SK-N-SH treated with all-trans-retinoic acid at 6 μM for 48 hours (cell line): ENCODE results near the gene FAM120A.

ENCODE experiments used
- ATAC-seq: fragments of 200-7000 bp; cut with Tn5 transposase; 3 replicates; pipeline ENCODE4 v1.9.1; 2020; ENCODE audit warnings: mild to moderate bottlenecking, moderate library complexity
- BACH2 ChIP-seq: fragments of 250-450 bp; sonication (Bioruptor Pico); IDR thresholded peaks from 2 replicates; pipeline ENCODE4 v1.9.0; 2021; ENCODE audit warnings: mild to moderate bottlenecking, borderline replicate concordance
- ESRRG ChIP-seq: fragments of 250-450 bp; sonication (Bioruptor Pico); IDR thresholded peaks from 2 replicates; pipeline ENCODE4 v1.6.1; 2021; ENCODE audit warnings: mild to moderate bottlenecking
- GLIS3 ChIP-seq: fragments of 250-450 bp; sonication (Bioruptor Pico); IDR thresholded peaks from 2 replicates; pipeline ENCODE4 v1.5.0; 2020; ENCODE audit warnings: mild to moderate bottlenecking, moderate library complexity
- OSR1 ChIP-seq: fragments of 250-450 bp; sonication (Bioruptor Pico); IDR thresholded peaks from 2 replicates; pipeline ENCODE4 v1.8.0; 2022; ENCODE audit warnings: moderate library complexity, mild to moderate bottlenecking, inconsistent platforms
- PPARA ChIP-seq: fragments of 250-450 bp; sonication (Bioruptor Pico); IDR thresholded peaks from 2 replicates; pipeline ENCODE4 v1.5.0; 2020; ENCODE audit warnings: mild to moderate bottlenecking, borderline replicate concordance
- SNAI2 ChIP-seq: fragments of 250-450 bp; sonication (Bioruptor Pico); IDR thresholded peaks from 2 replicates; pipeline ENCODE4 v1.5.0; 2020; ENCODE audit warnings: mild to moderate bottlenecking, moderate library complexity
- TCF4 ChIP-seq: fragments of 250-450 bp; sonication (Bioruptor Pico); IDR thresholded peaks from 2 replicates; pipeline ENCODE4 v1.8.0; 2021; ENCODE audit warnings: mild to moderate bottlenecking, moderate library complexity, borderline replicate concordance
- ZC3H10 ChIP-seq: fragments of 250-450 bp; sonication (Bioruptor Pico); IDR thresholded peaks from 2 replicates; pipeline ENCODE4 v1.5.1; 2021; ENCODE audit warnings: mild to moderate bottlenecking, moderate library complexity
- ZFP3 ChIP-seq: fragments of 250-450 bp; sonication (Bioruptor Pico); IDR thresholded peaks from 2 replicates; pipeline ENCODE4 v1.5.0; 2020; ENCODE audit warnings: mild to moderate bottlenecking, moderate library complexity
- ZFP30 ChIP-seq: fragments of 450-650 bp; formaldehyde crosslinking; IDR thresholded peaks from 2 replicates; pipeline ENCODE4 v1.5.0; 2022; ENCODE audit warnings: mild to moderate bottlenecking, moderate library complexity
- ZNF565 ChIP-seq: fragments of 450-650 bp; formaldehyde crosslinking; conservative IDR thresholded peaks from 2 replicates; pipeline ENCODE4 v1.5.0; 2020; ENCODE audit warnings: low read depth, mild to moderate bottlenecking, moderate library complexity
- ZNF70 ChIP-seq: fragments of 450-650 bp; formaldehyde crosslinking; IDR thresholded peaks from 2 replicates; pipeline ENCODE4 v1.5.0; 2020; ENCODE audit warnings: mild to moderate bottlenecking, moderate library complexity
- ZNF8 ChIP-seq: fragments of 450-650 bp; formaldehyde crosslinking; IDR thresholded peaks from 2 replicates; pipeline ENCODE4 v1.5.0; 2020; ENCODE audit warnings: mild to moderate bottlenecking, moderate library complexity
- TF ChIP-seq, protein P1 (sequence below): fragments of 250-450 bp; sonication (Bioruptor Pico); IDR thresholded peaks from 2 replicates; pipeline ENCODE4 v1.8.0; 2020; ENCODE audit warnings: mild to moderate bottlenecking, moderate library complexity, borderline replicate concordance
- TF ChIP-seq, protein P2 (sequence below): fragments of 250-450 bp; sonication (Bioruptor Pico); IDR thresholded peaks from 2 replicates; pipeline ENCODE4 v1.8.0; 2021; ENCODE audit warnings: low read depth, mild to moderate bottlenecking, moderate library complexity, borderline replicate concordance

Gene FAM120A

DNA sequence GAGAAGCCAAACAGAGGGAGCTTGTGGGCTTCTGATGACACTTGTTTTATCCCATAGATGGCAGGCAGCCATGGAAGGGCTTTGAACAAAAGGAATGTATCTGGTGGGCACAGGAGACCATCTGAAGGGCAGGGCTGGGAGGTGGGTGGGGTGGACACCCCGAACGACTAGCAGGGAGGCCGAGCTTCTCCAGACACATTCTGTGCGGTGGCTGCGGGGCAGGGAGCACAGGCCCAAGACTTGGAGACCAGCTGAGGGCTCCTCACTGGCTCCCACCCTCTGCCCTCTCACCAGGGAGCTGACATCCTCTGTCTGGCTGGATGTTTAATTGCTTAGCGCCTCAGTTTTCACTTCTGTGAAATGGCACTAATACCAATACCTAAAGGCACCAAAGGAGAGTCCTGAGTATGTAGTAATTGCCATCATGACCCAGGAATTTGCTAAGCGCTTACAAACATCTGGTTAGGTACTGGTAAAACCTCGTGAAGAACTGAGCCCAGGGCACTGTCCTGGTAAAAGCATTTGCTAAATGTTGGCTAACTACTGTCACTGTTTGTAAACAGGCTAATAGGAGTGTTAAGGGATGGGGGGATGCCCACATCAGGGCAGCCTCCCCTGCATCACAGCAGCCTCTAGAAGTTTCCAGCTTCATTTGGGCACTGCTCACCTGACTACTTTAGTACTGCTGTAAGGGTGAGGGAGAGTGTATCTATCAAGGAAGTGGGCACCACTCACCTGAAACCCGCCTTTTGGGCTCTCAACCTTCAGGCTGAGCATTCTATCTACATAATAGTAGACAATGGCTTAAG, 122.8 kb downstream of the FAM120A start:
- no peak for TF ChIP-seq ZNF8 (CRISPR knock-in tag)
- TF ChIP-seq ESRRG (CRISPR knock-in tag): no peak
- TF ChIP-seq ZNF565 (CRISPR knock-in tag): no peak
- TF ChIP-seq ZNF70 (CRISPR knock-in tag): no peak
- no peak for TF ChIP-seq ZFP3 (CRISPR knock-in tag)
- ATAC-seq: no peak

DNA sequence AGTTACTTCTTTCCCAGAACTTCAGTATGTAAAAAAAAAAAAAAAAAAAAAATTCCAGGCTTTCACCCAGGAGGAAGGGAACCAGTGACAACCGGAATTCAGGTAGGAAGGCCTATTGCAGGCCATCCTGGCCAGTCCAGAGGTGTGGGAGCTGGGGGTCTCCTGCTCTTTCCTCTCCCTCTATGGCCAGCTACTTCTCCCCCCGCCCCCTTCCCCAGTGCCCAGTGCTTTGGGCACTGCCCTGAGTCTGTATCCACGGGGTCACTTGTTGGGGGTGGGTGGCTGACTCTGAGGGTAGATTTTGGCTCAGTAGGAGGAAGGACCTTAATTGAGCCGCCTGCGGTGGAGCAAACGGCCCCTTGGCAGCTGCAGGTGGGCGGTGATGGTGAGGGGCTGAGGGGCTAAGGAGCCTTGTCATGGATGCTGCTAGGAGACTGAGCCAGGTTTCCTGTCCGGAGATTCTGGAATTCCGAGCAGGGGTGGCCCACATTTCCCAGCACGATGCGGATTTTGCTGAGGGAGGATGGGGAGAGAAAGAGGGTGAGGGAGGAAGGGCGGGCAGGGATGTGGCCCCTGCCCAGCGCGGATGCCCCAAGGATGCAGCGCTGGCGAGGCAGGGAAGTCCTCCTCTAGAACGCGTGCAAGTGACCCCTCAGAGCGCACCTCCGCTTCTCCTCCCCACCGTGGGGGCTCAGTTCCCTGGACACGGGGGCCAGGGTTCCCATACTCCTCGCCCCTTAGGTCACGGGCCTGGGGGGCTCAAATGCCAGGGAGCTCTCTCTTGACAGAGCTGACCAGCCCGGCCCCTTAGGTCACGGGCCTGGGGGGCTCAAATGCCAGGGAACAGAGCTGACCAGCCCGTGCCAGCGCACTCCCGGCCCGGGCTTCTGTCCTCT, 123.7 kb downstream of the FAM120A start:
- ATAC-seq: peak; percentile 68
- TF ChIP-seq, protein P1, sequence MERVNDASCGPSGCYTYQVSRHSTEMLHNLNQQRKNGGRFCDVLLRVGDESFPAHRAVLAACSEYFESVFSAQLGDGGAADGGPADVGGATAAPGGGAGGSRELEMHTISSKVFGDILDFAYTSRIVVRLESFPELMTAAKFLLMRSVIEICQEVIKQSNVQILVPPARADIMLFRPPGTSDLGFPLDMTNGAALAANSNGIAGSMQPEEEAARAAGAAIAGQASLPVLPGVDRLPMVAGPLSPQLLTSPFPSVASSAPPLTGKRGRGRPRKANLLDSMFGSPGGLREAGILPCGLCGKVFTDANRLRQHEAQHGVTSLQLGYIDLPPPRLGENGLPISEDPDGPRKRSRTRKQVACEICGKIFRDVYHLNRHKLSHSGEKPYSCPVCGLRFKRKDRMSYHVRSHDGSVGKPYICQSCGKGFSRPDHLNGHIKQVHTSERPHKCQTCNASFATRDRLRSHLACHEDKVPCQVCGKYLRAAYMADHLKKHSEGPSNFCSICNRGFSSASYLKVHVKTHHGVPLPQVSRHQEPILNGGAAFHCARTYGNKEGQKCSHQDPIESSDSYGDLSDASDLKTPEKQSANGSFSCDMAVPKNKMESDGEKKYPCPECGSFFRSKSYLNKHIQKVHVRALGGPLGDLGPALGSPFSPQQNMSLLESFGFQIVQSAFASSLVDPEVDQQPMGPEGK (CRISPR knock-in tag): peak; percentile 32; the same call in 1 of the 2 replicates
- TF ChIP-seq SNAI2 (CRISPR knock-in tag): no peak

DNA sequence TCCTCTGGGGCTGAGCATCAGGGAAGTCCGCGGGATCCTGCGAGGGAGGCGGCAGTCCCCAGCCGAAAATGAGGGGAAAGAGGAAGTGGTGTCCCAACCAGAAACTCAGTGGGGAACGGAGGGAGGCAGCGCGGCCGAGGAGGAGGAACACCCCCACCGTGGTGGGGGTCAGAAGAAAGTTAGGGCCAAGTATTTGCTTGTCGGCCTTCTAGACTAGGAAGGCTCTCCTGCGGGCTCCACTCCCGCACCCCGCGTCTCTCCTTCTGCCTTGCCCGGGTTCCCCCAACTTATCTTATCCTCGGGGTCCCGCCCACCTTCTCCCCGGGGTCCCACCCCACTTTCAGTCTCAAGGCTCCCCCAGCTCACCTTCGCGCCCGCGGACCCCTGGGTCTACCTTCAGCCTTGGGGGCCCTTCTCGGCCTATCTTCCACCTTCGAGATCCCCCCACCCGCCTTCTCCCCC, 124.3 kb downstream of the FAM120A start:
- TF ChIP-seq, protein P2, sequence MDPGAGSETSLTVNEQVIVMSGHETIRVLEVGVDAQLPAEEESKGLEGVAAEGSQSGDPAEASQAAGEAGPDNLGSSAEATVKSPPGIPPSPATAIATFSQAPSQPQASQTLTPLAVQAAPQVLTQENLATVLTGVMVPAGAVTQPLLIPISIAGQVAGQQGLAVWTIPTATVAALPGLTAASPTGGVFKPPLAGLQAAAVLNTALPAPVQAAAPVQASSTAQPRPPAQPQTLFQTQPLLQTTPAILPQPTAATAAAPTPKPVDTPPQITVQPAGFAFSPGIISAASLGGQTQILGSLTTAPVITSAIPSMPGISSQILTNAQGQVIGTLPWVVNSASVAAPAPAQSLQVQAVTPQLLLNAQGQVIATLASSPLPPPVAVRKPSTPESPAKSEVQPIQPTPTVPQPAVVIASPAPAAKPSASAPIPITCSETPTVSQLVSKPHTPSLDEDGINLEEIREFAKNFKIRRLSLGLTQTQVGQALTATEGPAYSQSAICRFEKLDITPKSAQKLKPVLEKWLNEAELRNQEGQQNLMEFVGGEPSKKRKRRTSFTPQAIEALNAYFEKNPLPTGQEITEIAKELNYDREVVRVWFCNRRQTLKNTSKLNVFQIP: no peak
- no peak for TF ChIP-seq SNAI2 (CRISPR knock-in tag)
- TF ChIP-seq ZNF70 (CRISPR knock-in tag): no peak
- TF ChIP-seq ESRRG (CRISPR knock-in tag): no peak
- no peak for TF ChIP-seq ZNF565 (CRISPR knock-in tag)
- TF ChIP-seq OSR1 (CRISPR knock-in tag): no peak
- TF ChIP-seq GLIS3 (CRISPR knock-in tag): no peak
- TF ChIP-seq BACH2 (CRISPR knock-in tag): no peak
- TF ChIP-seq, protein P1 (CRISPR knock-in tag): no peak
- TF ChIP-seq ZC3H10 (CRISPR knock-in tag): no peak
- no peak for TF ChIP-seq ZNF8 (CRISPR knock-in tag)
- TF ChIP-seq TCF4 (CRISPR knock-in tag): no peak
- peak; percentile 60 for ATAC-seq

DNA sequence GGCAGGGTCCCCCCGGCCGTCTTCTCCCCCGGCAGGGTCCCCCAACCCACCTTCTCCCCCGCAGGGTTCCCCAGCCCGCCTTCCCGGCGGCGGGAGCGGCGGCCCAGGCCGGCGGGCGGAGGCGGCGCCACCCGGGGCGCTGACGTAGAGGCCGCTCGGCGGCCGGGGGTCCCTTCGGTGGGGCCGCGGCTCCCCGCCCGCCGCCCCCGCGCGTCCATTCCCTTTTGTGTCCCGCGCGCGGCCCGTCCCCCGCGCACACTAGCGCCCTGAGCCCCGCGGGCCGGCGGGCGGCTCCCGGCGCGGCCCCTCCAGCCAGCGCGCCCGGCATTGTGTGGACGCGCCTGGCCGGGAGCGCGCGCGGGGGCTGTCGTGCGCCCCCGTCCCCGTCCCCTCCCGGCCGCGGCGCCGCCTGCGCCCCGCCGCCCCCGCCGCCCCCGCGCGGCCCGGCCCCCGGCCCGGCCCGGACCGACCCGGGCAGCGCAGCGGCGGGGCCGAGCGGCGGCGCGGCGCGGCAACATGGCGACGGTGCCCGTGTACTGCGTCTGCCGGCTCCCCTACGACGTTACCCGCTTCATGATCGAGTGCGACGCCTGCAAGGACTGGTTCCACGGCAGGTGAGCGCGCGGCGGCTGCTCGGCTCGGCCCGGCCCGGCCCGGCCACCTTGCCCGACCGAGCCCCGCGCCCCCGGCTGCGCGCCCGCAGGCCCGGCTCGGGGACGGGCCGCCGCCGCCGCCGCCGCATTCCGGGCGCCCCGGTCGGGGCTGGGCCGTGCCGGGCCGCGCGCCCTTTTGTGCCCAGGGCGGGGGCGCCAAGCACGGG, 125.0 kb downstream of the FAM120A start, which contains the start of gene PHF2:
TSS of gene PHF2 (plus strand) at position 327 of the 820 bp plus-strand sequence. CDS start at position 517, 190 bp downstream.
- TF ChIP-seq ZFP30 (CRISPR knock-in tag) (no peak), ZC3H10 (CRISPR knock-in tag) (no peak), PPARA (CRISPR knock-in tag) (no peak), TCF4 (CRISPR knock-in tag) (no peak), ZNF70 (CRISPR knock-in tag) (no peak), ZNF8 (CRISPR knock-in tag) (no peak)
- peak; percentile 59 for ATAC-seq
